KBM-7 (cell line): ENCODE measurements around the gene SIAH2.

Experiments used
- DNase-seq: peaks from one replicate; pipeline ENCODE4 v3.0.0-alpha.2; 2015
- in situ Hi-C: fragments of 300-500 bp; cut with MboI; formaldehyde crosslinking; loops from 2 replicates; pipeline ENCODE4 v1.14.3; 2020; ENCODE audit warnings: low sequenced_read_pairs, low pct_unique_long_range_greater_than_20kb, mixed read lengths

Gene SIAH2

GRCh38 chr3:150755902-150756301 is 7.1 kb downstream of the SIAH2 start:
- DNase-seq = no peak
- in situ Hi-C loops = no loop called here

- in situ Hi-C loops = no loop called here
- DNase-seq = no peak
These were observed 8.1 kb downstream of the SIAH2 start for GRCh38 chr3:150754896-150755295.

GRCh38 chr3:150751781-150752263 is 11.1 kb downstream of the SIAH2 start:
- no peak for DNase-seq
- in situ Hi-C loops = no loop called here

- DNase-seq = no peak
- in situ Hi-C loops = no loop called here
These were observed 13.7 kb downstream of the SIAH2 start for GRCh38 chr3:150749255-150749654.

- in situ Hi-C loops = no loop called here
- DNase-seq = no peak
These were observed 14.3 kb downstream of the SIAH2 start for GRCh38 chr3:150748684-150749047.

- DNase-seq = no peak
- in situ Hi-C loops = no loop called here
These were observed 14.9 kb downstream of the SIAH2 start for GRCh38 chr3:150747886-150748683.

- in situ Hi-C loops = no loop called here
- no peak for DNase-seq
These were observed 16.0 kb downstream of the SIAH2 start for GRCh38 chr3:150746791-150747590.

GRCh38 chr3:150745832-150746231 is 17.1 kb downstream of the SIAH2 start:
- in situ Hi-C loops = no loop called here

GRCh38 chr3:150744919-150745211 is 18.1 kb downstream of the SIAH2 start:
- in situ Hi-C loops = no loop called here
- no peak for DNase-seq

More at GRCh38 chr3:150745832-150746231, 17.1 kb downstream of the SIAH2 start:
- DNase-seq = no peak

GRCh38 chr3:150744041-150744918 is 18.7 kb downstream of the SIAH2 start:
- in situ Hi-C loops = no loop called here
- no peak for DNase-seq

- in situ Hi-C loops = no loop called here
These were observed 19.5 kb downstream of the SIAH2 start for GRCh38 chr3:150743508-150743907.

GRCh38 chr3:150742679-150743078 is 20.3 kb downstream of the SIAH2 start:
- DNase-seq = no peak
- in situ Hi-C loops = no loop called here

More at GRCh38 chr3:150743508-150743907, 19.5 kb downstream of the SIAH2 start:
- DNase-seq = no peak

- in situ Hi-C loops = no loop called here
- no peak for DNase-seq
These were observed 20.8 kb downstream of the SIAH2 start for GRCh38 chr3:150742141-150742523.

GRCh38 chr3:150741497-150742140 is 21.4 kb downstream of the SIAH2 start:
- in situ Hi-C loops = no loop called here
- DNase-seq = no peak

- DNase-seq = no peak
- in situ Hi-C loops = no loop called here
These were observed 22.1 kb downstream of the SIAH2 start for GRCh38 chr3:150740733-150741496.

GRCh38 chr3:150739877-150740645 is 22.9 kb downstream of the SIAH2 start:
- in situ Hi-C loops = no loop called here
- no peak for DNase-seq

GRCh38 chr3:150739200-150739863 is 23.6 kb downstream of the SIAH2 start:
- no peak for DNase-seq
- in situ Hi-C loops = no loop called here
